HG03457 (cell line): ENCODE measurements around the gene RGP1.

Experiments
- ATAC-seq: cut with Tn5 transposase; IDR thresholded peaks from one replicate; pipeline ENCODE4 v1.9.1; 2021; ENCODE audit warnings: moderate number of reproducible peaks; ENCODE audit not compliant: unreplicated experiment

The RGP1 gene

DNA sequence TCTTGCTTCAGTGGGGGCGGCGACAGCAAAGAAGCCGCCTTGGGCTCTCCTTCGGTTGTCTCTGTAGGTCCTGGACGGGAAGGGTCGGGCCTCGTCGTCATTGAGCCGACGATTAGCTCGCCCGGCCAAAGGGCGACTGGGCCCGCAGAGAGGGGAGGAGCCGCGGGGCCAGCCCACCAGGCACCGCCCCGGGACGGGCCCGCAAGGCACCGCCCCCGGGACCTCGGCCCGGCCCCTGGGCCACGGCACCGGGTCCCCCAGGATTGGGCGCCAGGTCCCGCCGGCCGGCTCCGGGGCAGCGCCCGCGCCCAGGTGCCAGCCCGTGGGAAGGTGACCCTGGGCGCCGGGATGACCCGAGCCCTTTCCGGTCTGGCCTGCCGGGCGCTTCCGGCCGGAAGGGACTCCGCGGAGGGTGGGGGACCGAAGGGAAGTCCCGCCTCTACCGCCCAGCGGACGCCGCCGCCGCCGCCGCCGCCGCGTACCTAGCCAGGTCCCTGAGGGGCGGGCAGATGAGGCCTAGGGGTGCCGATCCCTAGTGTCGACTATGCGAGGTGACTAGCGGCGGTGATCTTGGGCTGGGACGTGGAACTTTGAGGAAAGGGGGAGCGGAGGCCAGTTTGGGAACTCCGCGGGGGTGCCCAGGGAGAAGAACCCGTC lies at the start of gene RGP1, which contains the start of gene GBA2:
Gene RGP1 (plus strand): TSS at position 430 of the 657 bp plus-strand sequence. CDS start 469 bp downstream, outside the sequence.
Gene GBA2 (minus strand): TSS at position 371 of the 657 bp plus-strand sequence. CDS start 524 bp downstream, outside the sequence.
- peak; percentile 58 for ATAC-seq

- ATAC-seq = no peak
These were observed 49.1 kb upstream of the RGP1 start for GRCh38 chr9:35700031-35700430.

- ATAC-seq = no peak
These were observed 48.1 kb upstream of the RGP1 start for GRCh38 chr9:35700942-35701341.

DNA sequence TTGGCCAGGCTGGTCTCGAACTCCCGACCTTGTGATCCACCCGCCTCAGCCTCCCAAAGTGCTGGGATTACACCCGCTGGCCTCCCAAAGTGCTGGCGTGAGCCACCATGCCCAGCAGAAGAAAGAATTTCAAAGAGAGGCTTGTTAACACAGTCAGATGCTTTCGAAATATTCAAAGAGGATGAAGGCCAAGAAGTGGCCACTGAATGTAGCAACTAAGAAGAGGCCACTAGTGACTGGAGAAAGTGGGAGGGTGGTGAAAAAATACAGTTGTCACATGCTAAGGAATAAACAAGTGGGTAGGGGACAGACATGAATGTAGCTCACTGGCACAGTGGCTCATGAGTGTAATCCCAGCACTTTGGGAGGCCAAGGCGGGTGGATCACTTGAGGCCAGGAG lies 46.4 kb upstream of the RGP1 start:
- no peak for ATAC-seq

DNA sequence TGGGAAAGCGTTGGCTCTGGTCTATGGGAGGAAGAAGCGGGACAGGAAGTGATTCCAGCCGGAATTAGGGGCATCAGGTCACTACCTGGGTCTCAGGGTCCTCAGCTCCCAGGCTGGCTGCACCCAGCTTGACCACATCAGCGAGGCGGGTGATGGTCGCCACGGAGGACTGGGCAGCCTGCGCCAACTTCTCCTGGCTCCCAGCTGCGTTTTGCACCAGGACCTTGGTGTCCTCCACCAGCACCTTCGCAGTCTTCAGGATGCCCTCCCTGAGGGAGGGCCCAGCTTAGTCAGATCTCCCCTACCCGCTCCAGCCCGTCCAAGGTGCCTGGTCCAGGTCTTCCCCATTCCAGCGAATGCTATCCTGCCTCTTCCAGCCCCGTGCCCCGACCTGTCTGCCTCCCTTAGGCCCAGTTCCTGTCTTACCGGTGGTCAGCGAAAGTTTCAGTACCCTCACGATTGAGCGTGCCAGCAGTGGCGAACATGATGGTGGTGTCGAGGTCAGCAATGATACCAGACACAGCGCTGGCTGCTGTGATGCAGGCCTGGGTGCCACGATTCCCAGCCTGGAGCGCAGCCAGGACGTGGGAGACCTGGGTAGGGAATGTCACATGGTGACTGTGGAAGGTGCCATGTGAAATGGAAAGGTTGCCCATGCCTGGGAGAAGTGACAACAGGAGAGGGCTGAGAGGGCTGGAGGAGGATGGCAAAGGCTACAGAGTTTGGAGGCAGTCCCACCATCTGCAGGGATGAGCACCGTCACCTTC lies 45.0 kb upstream of the RGP1 start:
- no peak for ATAC-seq

DNA sequence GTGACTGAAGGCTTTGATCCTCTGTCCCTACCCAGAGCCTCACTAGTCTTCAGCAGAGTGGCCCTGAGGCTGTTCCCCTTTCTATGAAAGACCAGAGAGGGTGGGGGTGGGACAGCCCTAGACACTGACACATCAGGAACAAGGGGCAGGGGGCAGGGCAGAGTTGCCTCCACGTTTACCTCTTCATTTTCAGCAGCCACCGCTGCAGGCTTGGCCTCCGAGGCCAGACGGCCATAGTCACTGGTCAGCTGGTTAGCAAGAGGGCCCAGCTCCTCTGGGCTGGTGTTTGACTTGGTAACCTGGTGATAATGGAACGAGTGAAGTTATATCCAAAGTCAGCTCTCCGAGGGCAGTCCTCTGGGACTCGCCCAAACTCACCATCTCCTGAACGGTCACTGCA lies 43.7 kb upstream of the RGP1 start:
- ATAC-seq = no peak

- ATAC-seq = no peak
These were observed 43.2 kb upstream of the RGP1 start for GRCh38 chr9:35705836-35706430.

DNA sequence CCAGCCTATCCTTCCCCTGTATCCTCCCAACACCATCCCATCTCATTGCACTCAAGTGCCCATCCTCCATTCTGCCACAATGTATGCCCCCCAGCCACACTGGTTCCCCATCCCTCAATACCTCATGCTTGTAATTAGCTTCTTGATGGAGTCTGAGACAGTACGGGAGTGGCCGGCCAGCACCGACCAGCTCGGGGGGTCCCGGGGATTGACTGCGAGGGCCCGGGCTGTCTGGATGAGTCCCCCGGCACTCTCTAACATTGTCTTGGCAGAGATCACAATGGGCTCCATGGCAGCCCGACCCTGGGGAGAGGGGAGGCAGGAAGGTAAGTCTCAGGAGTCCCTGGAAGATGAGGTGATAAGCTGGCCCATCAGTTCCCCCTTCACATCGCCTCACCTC lies 42.1 kb upstream of the RGP1 start:
- ATAC-seq = no peak

- no peak for ATAC-seq
These were observed 40.9 kb upstream of the RGP1 start for GRCh38 chr9:35708146-35708545.

GRCh38 chr9:35710818-35711500 lies 38.1 kb upstream of the RGP1 start:
- ATAC-seq = no peak

- ATAC-seq = no peak
These were observed 37.3 kb upstream of the RGP1 start for GRCh38 chr9:35711501-35712428.

DNA sequence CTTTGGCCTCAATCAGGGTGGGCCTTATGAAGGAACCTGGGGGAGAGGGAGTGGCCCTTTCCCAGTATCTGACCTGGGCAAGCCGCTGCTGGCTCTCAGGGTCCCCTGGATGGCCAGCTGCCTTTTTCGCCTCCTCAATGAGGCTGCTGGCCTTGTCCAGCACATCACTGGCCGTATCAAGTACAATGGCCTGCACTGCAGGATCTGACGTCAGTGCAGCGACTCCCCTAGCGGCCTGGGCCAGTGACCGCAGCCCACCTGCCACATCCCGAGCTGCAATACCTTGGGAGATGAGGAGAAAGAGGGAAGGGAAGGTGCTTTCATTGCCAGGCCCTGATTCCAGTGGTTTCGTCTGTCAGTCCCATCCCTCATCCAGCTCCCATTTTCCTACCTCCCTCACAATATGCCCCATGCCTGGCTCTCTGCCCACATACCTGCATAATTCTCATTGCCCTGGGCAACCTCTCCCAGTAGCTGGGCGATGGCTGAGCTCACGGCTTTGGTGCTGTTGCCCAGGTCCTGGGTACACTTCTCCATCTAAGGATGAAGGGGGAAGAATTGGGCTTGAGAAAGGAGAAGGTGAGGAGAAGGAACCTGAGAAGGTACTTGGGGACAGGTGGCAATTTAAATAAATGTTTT lies 36.2 kb upstream of the RGP1 start:
- ATAC-seq = no peak

GRCh38 chr9:35713578-35713977 lies 35.5 kb upstream of the RGP1 start:
- ATAC-seq = no peak

- no peak for ATAC-seq
These were observed 35.0 kb upstream of the RGP1 start for GRCh38 chr9:35714123-35714522.

GRCh38 chr9:35714579-35715252 lies 34.4 kb upstream of the RGP1 start:
- ATAC-seq = no peak

DNA sequence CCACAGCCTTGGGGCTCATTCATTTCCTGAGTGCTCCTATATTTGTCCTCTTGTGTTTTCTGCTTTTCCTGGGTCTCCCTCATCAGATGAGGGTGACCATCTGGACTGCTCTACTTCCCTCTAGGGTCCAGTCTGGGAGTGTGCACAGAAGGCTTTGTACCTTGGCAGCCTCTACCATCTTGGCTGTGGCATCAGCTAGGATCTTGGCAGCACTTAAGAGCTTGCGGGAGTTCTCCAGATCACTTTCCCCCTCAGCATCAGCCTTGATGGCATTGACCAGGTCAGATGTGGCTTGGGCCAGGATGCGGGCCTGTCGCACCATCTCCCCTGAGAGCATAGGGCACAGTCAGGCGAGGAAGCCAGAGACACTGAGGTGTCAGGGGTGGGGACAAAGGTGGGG lies 32.9 kb upstream of the RGP1 start:
- no peak for ATAC-seq

DNA sequence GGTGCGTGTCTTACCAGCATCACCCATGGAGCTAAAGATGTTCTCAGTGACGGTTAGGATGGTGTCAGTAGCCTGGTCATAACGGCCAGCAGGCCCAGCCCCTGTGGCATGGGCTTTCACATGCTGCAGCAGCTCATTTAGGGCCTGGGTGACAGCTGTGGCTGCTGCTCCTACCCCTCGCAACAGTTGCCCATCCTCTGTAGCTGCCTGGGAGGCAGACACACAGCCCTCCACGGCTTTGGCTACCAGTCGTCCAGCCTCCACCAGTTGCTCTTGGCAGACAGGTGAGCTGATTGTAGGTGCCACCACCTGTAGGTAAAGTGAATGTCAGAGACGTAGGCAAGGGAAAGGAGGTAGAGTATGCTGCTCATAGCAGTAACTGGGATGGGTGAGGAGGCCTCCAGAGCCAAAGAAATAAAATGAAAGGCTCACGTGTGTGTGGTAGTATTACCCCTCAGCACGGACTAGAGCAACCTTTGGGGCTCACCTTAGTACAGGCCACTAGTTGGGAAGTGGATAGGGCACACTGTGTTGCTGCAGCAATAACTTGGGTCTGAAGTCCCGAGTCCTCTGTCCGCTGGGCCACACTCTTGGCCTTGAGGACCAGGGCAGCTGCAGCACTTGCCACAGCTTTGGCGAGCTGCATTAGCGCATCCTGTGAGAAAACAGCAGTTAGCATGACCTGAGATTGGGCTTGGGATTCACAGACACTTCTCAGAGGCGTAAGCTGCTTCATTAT lies 31.8 kb upstream of the RGP1 start:
- no peak for ATAC-seq

GRCh38 chr9:35718721-35719511 lies 30.2 kb upstream of the RGP1 start:
- ATAC-seq = no peak
